Erythroblast (primary cell): ENCODE results near the gene MTRF1.

Experiments used
- DNase-seq, 2 experiments: peaks; one replicate each; lab custom pipeline; 2025; lab: John Stamatoyannopoulos, UW
- GATA1 ChIP-seq: IDR thresholded peaks from 2 replicates; pipeline ENCODE4 v1.6.1; 2011; ENCODE audit warnings: low read depth, mild to moderate bottlenecking, control low read depth, low read length, moderate library complexity
- POLR2A ChIP-seq: IDR thresholded peaks from 2 replicates; pipeline ENCODE4 v1.6.1; 2011; ENCODE audit warnings: mild to moderate bottlenecking, low read length

Gene MTRF1

DNA sequence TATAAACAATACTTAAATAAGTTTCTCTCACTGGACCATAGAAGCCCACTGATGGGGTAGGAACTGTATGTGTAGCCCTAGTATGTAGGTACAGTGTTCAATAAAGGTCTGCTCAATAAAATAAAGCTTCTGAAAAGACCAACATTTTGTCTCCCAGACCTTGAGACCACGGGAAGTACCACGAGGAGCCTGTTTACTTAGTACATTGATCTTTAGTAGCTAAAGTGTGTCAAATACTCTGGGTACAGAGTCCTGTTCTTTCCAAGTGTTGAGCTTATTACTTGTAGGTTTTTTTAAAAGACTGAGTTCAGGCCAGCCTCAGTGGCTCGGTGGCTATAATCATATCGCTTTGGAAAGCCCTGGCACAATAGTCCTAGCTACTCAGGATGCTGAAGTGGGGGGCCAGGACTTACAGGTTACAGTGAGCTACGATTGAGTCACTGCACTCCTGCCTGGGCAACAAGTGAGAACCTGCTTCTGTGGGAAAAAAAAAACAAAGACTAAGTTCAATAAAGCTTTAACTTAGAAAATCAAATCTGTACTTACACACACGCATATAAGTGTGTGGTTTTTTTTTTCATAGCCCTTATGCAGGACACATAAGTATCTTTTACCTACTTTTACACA, 3.4 kb downstream of the MTRF1 start:
- TF ChIP-seq POLR2A (no peak), GATA1 (no peak)
- DNase-seq: no peak

DNA sequence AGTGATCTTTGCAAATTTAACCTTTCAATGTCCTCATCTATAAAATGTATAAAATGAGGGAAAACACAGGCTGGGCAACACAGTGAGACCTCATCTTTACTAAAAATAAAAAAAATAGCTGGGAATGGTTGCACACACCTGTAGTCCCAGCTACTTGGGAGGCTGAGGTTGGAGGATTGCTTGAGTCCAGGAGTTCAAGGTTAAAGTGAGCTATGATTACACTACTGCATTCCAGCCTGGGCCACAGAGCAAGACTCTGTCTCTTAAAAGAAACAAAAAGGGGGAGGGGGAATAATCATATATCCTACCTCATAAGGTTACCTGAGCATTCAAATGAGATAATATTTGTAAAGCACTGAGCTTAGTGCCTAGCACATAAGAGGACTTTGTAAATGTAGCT, 5.8 kb downstream of the MTRF1 start:
- no peak for DNase-seq
- TF ChIP-seq GATA1: no peak
- TF ChIP-seq POLR2A: no peak

DNA sequence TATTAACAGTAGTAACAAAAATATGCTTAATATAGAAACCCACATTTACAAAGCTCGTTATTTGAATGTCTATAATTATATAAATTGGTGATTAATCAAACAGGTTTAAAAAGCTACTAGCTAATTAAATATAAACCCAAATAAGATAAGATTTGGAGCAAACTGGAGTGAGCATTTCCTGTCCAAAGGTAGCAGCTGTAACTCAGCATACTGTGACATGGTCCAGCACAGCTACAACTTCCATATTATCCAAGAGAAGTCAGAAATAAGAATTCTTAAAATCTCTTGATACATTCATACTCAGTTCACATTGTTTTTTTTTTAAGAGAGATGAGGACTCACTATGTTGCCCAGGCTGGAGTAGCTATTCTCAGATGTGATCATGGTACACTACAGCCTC, 8.5 kb downstream of the MTRF1 start:
- no peak for DNase-seq
- TF ChIP-seq POLR2A (no peak), GATA1 (no peak)

DNA sequence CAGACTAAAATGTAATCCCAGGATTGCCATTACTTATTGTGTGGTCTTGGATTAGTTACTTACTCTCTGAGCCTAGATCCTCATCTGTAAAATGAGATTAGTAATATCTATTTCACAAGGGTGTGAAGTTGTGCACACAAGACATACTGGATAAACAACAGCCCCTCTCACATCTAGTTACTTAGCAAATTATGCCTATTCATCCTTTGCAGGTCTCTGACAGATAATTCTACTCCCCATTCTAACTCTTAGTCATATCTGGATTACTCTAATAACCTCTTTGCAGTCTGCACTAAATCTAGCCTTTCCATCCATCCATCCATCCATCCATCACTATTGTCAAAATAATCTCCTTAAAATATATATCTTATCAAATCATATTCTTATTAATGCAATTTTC, 12.4 kb downstream of the MTRF1 start:
- peak; percentile 51 to 52 for DNase-seq
- TF ChIP-seq POLR2A (no peak), GATA1 (no peak)

DNA sequence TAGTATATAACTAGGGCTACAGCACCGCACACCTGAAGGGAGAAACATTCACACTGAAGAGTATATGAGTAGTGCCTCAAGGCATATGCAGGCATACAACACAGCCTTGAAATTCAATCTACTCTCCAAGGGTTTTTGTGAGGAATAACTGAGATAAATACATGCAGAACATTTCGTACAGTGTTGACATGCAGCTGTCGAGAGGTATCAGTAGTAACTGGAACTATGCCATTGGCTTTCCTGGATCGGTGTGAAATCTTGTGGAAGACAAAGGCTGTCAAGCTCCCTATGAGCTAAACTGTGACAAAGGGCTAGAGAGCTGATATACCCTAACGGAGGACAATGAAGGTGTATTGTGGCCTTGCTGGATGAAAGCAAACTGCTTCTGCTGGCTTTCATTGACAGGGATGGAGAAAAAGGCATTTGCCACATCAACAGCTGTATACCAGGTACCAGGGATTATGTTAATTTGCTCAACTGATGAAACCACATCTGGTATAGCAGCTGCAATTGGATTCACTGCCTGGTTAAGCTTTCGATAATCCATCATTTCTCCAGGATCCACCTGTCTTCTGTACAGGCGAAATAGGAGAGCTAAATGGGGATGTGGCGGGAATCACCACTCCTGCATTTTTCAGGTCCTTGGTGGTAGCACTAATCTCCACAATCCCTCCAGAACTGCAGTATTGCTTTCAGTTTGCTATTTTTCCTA, 16.3 kb downstream of the MTRF1 start:
- DNase-seq: no peak
- TF ChIP-seq POLR2A: no peak
- TF ChIP-seq GATA1: no peak

DNA sequence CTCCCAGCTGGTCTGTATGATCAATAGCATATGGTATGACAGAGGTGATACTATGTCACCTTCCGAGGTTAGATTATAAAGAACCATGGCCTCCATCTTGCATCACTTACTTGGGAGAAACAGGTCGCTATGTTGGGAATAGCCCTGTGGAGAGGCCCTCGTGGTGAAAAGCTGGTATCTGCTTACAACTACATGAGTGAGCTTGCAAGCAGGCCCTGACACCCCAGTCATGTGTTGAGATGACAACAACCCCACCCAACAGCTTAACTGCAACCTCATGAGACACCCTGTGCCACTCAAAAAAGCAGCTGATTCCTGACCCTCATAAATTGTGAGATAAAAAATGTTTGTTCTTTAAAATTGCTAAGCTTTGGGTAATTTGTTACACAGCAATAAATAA, 18.8 kb downstream of the MTRF1 start:
- TF ChIP-seq GATA1 (no peak), POLR2A (peak; percentile 26)
- peak; percentile 88 to 91 for DNase-seq

DNA sequence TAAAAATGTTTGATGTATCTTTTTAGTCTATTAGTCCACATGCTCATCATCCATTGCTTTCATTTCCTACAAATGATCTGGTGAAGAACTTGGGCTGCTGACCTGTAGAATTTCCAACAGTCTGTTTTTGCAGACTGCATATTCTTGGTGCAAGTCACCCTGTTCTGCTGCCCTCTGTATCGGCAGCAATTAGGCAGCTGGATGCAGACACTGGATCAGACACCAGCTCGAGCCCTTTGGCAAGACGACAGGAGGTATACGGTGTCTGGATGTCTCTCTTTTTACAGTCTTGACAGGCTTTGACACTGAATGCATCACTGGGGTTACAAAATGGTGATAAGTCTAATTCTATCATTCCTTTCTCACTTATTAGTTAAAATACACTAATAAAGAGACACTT, 21.8 kb downstream of the MTRF1 start:
- no peak for DNase-seq
- TF ChIP-seq POLR2A (no peak), GATA1 (no peak)

DNA sequence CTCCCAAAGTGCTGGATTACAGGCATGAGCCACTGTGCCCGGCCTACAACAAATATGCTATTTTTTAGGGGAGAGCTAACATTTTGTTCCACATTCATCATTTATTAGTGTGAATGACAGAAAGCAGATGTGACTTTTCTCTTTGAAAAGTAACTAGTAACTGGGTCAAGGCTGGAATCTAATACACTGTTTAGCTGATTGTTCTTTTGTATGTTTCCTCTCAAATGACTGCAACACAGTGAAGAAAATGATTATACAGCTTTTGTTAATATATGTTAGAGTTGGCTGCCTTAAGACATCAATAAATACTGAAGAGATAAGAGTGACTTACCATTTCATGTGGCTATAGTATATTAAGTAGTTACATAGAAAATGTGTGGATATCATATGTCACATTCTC, 27.0 kb downstream of the MTRF1 start:
- TF ChIP-seq GATA1 (no peak), POLR2A (no peak)
- no peak for DNase-seq

DNA sequence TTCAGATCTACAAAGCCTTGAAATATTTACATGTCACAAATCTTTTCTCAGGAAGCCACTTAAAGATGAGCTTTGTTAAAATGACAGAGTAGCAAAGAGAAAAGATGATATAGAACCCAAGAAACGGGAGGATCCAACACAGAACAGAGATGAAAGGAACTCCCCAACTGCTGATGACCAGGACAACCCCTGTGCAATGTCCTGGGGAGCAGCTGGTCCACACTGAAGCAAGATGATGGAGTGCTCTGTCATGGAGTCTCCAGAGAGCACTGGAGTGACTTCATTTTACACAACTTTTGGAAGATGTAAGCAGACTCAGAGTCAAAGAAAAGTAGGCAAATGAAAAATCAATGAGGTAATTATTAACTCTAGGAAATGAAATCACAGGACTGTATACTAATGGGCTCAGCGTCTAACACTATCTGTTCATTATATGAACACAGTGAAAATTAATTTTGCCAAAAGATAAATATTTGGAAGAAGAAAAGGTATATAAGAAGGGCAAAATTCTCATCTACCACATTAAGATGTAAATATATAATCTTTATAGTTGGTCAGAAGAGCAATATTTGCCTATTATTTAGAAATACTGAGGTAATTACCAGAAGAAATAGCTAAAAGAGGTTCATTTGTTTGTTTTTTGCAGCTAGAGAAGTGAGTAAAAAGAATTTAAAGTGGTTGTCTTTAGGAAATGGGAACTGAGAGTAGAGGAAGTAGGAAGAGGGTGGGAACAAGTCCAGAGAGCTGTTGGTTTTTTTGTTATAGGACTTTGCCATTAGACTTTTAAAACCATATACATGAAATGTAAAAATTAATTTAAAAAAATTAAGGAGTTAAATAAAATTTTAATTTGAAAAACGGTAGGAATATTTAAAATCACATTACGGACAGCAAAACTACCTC, 30.5 kb downstream of the MTRF1 start:
- no peak for DNase-seq
- TF ChIP-seq GATA1 (no peak), POLR2A (no peak)

DNA sequence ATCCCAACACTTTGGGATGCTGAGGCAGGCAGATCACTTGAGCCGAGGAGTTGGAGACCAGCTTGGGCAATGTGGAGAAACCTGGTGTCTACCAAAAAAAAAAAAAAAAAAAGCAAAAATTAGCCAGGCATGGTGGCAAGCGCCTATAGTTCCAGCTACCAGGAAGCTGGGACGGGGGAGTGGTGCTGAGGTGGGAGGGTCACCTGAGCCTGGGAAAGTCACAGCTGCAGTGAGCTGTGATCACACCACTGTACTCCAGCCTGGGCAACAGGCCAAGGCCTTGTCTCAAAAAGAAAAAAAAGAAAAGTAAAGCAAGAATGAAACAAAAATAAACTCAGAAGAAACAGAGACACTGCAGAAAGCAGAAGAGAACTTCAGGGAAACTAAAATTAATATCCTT, 31.6 kb downstream of the MTRF1 start:
- TF ChIP-seq GATA1: no peak
- no peak for TF ChIP-seq POLR2A
- peak in 1 of 2 experiments; percentile 8 for DNase-seq

DNA sequence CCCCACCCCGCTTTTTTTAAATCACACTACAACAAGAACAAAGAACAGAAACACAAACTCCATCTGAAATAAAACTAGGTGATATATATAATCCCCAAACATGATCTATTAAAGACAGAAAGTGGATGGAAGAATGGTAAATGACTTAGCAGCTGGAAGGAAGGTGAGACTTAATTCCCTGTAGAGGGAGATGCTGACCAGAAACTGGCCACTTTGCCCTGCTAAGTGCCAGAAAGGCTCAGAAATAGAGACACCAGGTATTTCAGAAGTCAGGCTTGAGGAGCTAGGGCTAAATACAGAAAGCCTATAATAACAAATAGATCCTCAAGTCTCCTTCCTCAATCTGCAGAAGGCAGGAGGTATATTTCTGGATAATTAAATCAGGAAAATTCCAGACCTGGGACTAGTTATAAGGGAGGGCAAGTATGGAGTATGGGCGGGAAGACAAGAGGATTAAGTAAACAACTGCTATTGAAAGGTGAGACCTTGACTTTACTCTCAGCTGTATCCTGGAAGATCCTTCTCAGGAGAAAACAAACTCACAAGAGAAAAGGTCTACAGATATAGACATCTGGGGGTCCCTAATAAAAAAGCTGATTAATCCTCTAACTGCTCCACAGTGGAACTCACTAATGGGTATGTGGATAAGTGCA, 32.2 kb downstream of the MTRF1 start:
- TF ChIP-seq GATA1: no peak
- no peak for TF ChIP-seq POLR2A
- DNase-seq: no peak

DNA sequence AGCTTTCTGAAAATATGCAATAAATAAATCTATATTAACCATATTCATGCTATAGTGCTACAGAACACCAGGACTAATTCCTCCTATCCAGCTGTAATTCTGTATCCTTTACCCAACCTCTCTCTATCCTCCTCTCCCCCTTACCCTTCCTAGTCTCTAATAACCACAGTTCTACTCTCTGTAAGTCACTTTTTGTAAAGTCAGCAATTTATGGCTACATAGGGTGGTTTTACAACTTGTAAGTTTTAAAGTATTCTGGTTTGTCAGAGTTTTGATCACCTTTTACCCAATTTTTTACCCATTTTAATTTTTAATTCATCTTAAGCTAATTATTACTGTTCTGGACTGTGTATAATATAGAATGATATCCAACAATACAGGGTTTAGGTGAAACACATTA, 34.0 kb downstream of the MTRF1 start:
- TF ChIP-seq GATA1 (no peak), POLR2A (no peak)
- no peak for DNase-seq
